Measurements from ENCODE around the gene LVRN. TPM values are rescaled to one million over a fixed set of nuclear protein-coding genes. Genes with fewer than 3 reads are reported as not detected.

LVRN gene
- total RNA-seq, 1 donor from 2014 or later = 1.6 TPM

DNA sequence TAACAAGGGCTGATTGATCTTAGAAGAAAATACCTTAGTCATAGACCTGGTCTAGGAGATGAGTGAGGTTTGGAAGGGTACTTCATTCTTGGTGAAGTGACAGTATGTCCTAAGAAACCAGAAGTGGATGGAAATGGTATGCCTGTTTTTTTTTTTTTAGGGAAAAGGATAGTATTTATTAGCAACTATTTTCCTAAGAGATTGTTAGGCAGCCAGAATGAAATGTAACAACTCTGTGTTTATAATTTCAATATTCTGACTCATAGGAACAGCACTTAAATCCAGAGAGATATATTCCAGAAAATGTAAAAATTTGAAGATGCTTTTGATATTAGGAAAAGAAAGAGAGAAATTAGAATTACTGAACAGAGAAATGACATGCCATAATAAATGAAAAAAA, 48.8 kb downstream of the LVRN start:
- no peak for DNase-seq (ENCODE audit: low spot score in 2 of 2)
- FAIRE-seq = no peak

DNA sequence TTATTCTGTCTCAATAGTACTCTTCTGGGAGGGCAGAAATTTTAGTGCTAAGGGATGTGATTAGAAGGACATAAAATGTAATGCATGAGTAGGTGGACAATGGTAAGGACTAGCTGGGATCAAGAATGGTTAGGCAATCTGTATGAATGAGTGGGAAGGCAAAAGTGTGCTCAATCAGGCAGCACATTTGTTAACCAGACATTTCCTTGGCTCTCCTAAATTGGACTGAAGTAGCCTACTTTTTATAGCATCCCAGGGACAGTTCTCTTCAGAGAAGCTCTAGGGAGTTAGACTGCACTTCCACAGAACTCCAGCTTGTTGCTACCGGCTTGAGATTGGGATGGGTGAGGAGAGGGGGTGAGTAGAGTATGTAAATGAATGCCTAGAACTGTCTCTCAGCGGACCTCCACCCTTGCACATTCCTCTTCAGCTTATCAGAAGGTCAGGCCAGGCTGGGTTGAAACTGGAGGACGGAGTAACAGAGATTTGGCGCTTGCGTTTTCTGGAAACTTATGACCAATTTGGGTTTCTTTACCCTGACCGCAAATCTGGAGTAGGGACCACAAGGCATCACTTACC, 51.0 kb downstream of the LVRN start:
- FAIRE-seq (no peak), DNase-seq (ENCODE audit: low spot score in 2 of 2) (no peak)

DNA sequence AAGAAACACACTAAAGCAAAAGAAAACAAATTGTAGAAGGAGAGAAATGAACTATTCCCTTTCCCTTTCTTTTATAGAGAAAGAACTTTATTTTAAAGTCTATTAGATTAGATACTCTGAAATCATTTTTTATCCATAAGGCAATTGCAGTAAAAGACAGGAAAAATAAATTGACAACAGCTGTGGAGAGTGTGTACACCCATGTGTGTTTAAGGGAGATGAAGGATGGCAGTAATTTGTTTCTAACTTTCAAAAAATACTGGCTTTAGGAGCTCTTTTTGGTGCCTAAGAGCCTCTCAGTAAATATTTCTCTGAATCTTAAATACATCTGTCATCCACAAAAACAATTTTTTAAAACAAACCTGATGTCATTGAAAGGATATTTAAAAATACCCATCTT, 51.7 kb downstream of the LVRN start:
- DNase-seq (ENCODE audit: low spot score in 2 of 2) (no peak), FAIRE-seq (no peak)

DNA sequence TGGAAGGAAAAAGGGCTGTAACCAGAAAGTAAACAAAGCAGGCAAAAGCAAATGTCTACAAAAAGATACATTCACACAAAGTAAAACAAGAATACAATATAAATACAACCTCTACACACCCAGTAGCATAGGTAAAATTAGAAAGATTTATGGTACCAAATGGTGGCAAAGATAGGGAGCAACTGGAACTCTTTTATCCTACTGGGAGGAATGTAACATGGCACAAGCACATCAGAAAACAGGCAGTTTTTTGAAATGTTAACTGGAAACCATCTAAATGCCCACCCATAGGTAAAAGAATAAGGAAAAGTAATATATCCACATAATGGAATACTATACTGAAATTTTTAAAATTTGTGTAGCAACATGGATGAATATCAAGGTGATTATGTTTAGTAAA, 61.3 kb downstream of the LVRN start:
- FAIRE-seq = no peak
- DNase-seq (ENCODE audit: low spot score in 2 of 2) = no peak

DNA sequence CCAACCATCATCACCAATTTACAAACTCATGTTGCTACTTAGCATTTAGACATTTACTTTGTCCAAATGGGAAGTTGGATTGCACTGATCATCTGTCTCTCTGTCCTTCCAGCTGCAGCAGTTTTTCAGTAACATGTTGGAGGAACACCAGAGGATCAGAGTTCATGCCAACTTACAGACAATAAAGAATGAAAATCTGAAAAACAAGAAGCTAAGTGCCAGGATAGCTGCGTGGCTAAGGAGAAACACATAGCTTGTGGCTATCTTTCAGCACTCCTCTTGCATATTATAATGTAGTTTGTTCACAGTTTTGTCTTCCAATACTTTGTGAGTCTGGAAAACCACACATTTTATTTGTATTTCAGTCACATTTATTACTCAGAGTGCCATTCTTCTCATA, 63.6 kb downstream of the LVRN start:
- FAIRE-seq (no peak), DNase-seq (ENCODE audit: low spot score in 2 of 2) (no peak)

DNA sequence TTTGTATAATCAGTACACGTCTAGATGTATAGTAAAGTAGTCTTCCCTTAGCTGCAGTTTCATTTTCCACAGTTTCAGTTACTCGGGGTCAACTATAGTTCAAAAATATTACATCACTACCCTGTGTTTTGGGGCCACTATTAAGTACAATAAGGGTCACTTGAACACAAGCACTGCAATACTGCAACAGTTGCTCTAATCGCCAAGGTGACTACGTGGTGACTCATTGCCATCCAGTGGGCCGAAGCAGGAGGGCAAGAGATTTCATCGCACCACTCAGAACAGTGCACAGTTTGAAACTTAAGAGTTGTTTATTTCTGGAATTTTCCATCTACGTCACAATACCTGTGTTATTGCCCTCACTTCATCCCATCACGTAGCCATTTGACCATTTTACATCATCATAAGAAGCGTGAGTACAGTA, 69.8 kb downstream of the LVRN start, which contains the start of gene ARL14EPL:
TSS of gene ARL14EPL (plus strand) at position 379 of the 424 bp plus-strand sequence. CDS start 18,994 bp downstream, outside the sequence.
- FAIRE-seq (no peak), DNase-seq (ENCODE audit: low spot score in 2 of 2) (no peak)

DNA sequence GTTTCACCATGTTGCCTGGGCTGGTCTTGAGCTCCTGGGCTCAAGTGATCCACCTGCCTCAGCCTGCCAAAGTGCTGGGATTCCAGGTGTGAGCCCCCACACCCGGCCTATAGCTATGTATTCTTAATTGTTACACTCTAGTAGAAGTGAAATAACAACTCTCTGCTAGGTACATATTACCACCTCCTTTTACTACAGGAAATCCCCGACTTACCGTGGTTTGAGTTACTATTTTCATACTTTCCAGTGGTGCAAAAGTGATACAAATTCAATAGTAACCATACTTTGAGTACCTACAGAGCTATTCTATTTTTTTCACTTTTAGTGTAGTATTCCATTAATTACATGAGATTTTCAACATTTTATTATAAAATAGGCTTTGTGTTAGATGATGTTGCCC, 70.7 kb downstream of the LVRN start:
- no peak for DNase-seq (ENCODE audit: low spot score in 2 of 2)
- FAIRE-seq = no peak

DNA sequence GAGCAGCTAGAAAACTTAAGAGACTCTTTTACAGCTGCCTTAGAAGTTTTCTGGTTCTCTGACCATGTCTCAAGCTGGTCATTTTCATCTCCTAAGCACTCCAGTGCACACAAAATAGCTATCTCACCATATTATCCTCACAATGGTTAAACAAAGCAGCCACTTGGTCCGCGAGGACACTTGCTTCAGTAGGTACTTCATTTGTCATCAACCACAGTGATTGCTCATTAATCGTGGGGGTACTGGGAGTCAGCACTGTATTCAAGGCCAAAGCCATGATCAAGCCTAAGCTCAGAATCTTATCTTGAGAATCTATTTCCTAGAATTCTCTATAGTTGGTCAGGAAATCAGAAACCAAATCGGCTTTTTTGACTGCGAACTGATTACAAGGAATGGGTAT, 72.8 kb downstream of the LVRN start:
- DNase-seq (ENCODE audit: low spot score in 2 of 2) (no peak), FAIRE-seq (no peak)

DNA sequence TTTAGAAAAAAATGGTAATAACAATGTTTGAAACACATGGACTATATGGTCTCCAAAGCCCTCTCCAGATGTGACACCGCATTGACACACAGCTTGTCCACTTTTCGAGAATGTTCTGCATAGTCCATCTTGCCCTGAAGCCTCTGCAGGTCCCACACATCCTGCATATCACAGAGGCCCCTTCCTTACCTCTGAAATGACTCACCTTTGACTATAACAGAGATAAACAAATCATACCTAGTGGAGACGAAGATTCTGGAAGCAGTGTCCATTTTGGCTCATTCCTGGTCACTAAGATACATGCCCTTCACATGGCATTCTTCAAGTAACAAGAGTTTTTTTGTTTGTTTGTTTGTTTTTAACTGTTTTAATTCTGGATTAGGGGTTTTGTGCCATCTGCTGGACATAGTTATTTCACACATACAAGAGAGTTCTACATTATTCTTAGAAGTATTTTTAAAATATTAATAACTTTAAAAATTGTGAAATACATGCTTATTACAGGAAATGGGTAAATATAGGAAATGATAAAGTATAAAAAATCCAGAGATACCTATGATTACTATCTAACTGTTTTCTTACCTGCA, 75.1 kb downstream of the LVRN start:
- FAIRE-seq = no peak

DNA sequence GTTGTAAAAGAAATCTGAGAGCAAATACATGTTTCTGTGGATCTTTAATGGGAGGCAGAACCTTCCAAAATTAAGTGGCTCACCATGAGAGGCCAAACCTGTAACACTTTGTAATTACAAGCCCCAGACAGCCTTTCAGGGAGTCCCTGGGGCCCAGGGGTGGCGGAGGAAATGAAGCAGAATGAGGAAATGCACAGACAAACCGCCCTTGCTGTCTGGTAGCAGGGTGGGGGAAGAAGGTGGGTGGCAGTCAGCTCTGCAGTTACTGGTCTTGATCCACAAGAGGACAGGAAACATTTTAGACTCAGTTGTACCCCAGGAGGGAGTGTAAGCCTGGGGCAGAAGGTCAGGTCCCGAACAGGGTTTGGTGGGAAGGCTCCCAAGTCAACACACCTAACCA, 76.5 kb downstream of the LVRN start:
- DNase-seq (ENCODE audit: low spot score in 2 of 2) (no peak), FAIRE-seq (no peak)

More for the DNA sequence above, 75.1 kb downstream of the LVRN start:
- DNase-seq (ENCODE audit: low spot score in 2 of 2) = no peak

DNA sequence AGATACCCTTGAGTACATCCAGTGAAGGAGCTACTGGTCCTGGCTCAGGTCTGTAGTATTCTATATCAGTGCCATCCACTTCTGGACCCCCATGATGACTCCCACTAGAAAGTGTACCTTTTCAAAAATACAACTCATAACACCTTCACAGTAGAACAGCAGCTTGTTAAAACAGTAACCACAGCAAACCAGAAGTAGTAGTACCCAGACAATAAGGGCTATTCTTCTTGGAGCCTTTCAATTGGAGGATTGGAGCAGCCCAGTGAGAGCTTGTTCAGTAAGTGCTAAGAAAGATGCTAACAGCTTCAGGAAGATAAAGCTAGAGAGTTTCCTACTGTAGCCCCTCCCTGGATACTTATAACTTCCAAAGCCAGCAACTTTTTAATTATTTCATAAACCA, 80.1 kb downstream of the LVRN start:
- FAIRE-seq = no peak

DNA sequence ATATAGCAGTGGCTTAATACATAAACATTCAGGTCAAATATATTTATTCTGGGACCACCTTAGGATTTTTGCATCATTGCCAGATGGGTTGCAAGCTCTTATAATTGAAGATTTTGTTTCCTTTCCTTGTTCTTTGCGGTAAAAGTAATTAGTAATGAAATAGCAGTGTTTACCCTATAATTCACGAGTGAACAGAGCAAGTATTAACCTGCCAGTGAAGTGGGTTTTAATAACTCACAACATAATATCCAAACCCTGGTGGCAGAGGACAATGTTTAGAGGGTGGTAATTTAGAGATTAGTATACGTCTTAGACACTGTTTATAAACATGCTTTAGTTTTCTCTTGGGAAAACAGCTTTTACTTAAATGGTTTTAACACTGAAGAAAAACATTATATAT, 81.8 kb downstream of the LVRN start:
- DNase-seq (ENCODE audit: low spot score in 2 of 2) = no peak
- no peak for FAIRE-seq

More for the DNA sequence above, 80.1 kb downstream of the LVRN start:
- no peak for DNase-seq (ENCODE audit: low spot score in 2 of 2)

DNA sequence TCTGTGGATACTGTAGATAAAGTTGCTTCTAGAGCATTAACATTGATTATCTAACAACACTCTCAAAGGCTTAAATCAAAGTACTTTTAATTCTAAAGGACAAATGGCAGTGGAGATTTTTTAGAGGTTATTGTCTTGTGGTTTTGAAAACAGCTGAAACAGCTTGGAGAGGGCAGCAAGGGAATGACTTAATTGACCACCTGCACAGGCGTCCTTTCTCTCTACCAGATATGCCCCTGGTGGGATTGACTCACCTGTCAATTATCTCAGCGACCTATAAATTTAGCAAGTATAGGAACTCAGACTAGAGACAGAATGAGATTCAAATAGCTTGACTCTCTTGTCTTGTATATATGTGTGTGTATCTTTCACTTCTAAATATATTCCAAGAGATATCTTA, 83.5 kb downstream of the LVRN start:
- DNase-seq (ENCODE audit: low spot score in 2 of 2) (no peak), FAIRE-seq (no peak)

DNA sequence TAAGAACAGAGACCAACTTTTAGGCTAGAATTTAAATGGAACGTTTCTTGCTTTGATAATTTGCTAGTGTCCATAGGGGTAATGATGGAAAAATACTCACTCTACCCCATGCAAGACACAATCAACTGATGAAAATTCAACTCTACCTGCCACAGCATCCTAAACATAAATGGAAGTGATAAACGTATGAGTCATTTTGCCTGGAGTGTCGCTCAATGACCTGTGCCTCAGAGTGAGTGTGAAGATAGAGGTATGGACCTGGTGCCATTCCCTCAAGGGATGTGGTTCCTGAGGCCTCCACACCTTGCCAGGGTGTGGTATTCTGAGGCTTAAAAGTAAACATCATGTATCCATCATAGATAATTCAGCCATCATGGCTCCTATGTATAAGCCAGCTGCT, 84.0 kb downstream of the LVRN start:
- no peak for DNase-seq (ENCODE audit: low spot score in 2 of 2)
- no peak for FAIRE-seq

DNA sequence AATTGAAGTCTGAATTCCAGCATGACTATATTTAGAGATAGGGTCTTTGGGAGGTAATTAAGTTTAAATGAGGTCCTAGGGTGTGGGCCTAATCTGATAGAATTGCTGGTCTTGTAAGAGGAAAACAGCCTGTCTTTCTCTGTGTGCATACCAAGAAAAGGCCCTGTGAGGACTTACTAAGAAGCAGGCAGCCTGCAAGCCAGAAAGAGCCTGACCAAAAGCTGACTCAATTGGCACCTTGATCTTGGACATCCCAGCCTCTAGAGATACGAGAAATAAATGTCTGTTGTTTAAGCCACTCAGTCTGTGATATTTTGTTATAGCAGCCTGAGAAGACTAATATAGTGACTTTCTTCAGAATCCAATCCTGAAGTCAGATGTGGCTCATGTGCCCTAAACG, 84.5 kb downstream of the LVRN start:
- FAIRE-seq (no peak), DNase-seq (ENCODE audit: low spot score in 2 of 2) (no peak)

DNA sequence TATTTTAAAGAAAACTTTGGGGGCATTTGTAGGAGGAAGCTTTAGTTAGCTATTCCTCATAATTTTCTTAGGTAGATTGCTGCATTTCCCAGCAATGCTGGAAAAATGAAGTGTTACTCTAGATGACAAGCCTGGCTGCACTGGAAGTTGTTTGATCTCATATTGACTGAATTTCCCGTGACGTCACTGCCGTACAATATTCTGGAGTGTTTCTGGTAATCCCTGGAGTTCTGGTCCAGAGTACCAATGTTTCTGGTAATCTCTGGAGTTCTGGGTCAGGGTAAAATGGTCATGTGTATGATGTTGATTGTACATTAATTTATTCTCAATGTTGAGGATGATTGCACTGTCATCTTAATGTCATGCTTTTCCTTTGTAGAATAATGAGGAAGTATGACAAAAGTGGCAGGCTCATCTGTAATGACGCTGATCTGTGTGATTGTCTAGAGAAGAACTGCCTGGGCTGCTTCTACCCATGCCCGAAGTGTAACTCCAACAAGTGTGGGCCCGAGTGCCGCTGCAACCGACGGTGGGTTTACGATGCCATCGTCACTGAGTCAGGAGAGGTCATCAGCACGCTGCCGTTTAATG, 96.2 kb downstream of the LVRN start:
- no peak for FAIRE-seq
- no peak for DNase-seq (ENCODE audit: low spot score in 2 of 2)

DNA sequence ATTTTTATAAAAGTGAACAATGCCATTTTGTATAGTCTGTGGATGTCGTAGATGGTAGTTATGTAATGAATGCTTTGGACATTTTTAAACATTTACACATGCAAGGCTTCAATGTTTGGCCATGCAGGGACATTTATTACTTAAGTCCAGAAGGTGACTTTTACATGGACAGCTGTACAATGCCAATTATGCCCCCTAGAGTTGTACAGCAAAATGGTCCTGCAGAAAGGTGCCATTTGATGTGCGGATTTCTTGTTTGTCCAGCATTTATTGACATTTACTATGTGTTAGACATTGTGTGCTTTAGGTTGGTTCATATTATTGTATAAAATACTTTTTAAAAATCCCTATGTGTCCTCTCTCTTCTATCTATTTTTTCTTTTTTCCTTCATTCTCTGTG, 100.1 kb downstream of the LVRN start:
- DNase-seq (ENCODE audit: low spot score in 2 of 2) (no peak), FAIRE-seq (no peak)

DNA sequence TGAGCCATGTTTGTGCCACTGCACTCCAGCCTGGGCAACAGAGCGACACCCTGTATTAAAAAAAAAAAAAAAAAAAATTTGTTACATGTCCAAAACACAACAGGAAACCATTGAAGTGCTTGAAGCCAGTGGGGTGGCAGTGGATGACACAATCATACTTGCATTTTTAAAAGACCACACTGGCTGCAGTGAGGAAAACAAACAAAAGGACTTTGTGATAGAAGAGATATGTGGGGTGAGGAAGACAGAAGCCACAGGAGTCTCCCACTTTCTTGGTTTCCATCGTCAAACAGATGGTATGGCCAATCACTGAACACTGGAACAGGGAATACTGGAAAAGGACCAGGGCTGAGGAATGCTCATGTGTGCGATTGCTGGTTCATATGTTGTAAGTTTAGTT, 101.7 kb downstream of the LVRN start:
- DNase-seq (ENCODE audit: low spot score in 2 of 2) (no peak), FAIRE-seq (no peak)

DNA sequence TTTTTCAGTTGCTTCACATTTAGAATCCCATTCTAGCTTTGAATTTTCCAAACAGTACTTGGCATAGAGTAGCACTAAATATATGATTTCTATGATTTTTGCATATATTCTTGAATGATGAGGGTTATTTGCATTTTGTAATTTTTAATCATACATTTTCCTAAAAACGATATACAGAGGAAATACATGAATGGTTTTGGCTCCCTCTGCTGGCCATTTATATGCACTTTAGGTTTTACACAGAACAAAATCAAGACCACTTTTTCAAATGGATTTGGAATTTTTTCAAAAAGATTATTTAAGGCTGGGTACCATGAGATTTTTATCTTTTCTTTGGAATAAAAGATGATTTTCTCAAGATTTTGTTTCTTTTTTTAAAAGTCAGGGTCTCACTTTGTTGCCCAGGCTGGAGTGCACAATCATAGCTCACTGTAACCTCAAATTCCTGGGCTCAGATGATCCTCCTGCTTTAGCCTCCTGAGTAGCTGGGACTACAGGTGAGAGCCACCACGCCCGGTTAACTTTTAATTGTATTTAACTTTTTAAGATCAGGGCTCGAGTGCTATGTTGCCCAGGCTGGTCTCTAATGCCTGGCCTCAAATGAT, 105.9 kb downstream of the LVRN start:
- peak; percentile 95 for FAIRE-seq
- peak in 1 of 2 donors; percentile 39 for DNase-seq (ENCODE audit: low spot score in 2 of 2)

DNA sequence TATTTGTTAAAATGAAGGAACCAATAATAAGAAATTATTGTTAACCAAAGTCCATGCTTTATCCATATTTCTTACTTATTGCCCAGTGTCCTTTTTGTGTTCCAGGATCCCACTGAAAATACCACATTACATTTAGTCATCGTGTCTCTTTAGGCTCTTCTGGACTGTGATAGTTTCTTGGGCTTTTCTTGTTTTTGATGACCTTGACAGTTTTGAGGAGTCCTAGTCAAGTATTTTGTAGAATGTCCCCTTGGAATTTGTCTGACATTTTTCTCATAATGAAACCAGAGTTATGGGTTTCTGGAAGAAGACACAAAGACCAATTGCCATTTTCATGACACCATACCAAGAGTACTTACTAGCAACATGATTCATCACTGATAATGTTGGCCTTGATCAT, 108.9 kb downstream of the LVRN start:
- FAIRE-seq (no peak), DNase-seq (ENCODE audit: low spot score in 2 of 2) (no peak)

DNA sequence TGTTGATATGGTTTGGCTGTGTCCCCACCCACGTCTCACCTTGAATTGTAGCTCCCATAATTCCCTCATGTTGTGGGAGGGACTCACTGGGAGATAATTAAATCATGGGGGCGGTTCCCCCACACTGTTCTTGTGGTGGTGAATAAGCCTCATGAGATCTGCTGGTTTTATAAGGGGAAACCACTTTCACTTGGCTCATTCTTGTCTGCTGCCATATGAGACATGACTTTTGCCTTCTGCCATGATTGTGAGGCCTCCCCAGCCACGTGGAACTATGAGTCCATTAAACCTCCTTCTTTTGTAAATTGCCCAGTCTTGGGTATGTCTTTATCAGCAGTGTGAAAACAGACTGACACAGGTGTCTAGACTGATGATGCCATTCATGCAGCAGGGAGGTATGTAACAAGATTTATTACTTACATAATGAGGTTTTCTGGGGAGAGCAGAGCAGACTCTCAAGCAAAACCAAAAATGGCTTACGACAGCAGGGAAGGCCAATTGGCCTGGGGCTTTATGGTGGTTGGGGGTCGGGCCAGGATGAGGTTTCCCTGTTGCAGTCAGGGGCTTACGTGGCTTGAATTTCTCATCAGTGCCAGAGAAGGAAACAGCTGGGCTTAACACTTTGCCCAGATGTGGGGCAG, 113.0 kb downstream of the LVRN start:
- DNase-seq (ENCODE audit: low spot score in 2 of 2) (no peak), FAIRE-seq (no peak)

All from frontal cortex (tissue), 4 donors.